Endothelial cell of umbilical vein (primary cell): Measurements from ENCODE around the gene VRK1. TPM values are rescaled to one million over a fixed set of nuclear protein-coding genes. Genes with fewer than 3 reads are reported as not detected.

ENCODE experiments used
- BruUV-seq: library from RNA; stranded (reverse); fragments of 400-500 nt; replicated peaks from 2 replicates; lab custom pipeline; 2021; lab: Mats Ljungman, UMichigan
- CTCF ChIA-PET: fragments of 300-600, 350-600 bp; sonication (Branson Sonifier 250); formaldehyde crosslinking; loops from one replicate; lab custom pipeline; 2021; ENCODE audit warnings: antibody characterized with exemption, inconsistent platforms; lab: Charles Lee
- POLR2A ChIA-PET: fragments of 300-600, 350-600 bp; sonication (Branson Sonifier 250); formaldehyde crosslinking; loops from one replicate; lab custom pipeline; 2021; ENCODE audit warnings: antibody characterized with exemption, inconsistent platforms; lab: Charles Lee
- DNase-seq: peaks from one replicate; pipeline ENCODE4 v3.0.0-alpha.2; 2011; ENCODE audit warnings: low read depth, low spot score
- FAIRE-seq: peaks from 2 replicates; lab custom pipeline; 2011; peaks lifted over from hg19 to GRCh38; lab: Jason Lieb, UNC
- H2AFZ ChIP-seq: 2 replicates; pipeline ENCODE4 v1.6.0; 2012; ENCODE audit warnings: low read depth, low read length, control low read depth, inconsistent platforms
- H3K27ac ChIP-seq: 2 replicates; pipeline ENCODE4 v1.5.1; 2011; ENCODE audit warnings: low read depth, mild to moderate bottlenecking, control low read depth, low read length, moderate library complexity; ENCODE audit not compliant: insufficient read depth
- H3K27me3 ChIP-seq, 2 experiments: 2 replicates each; pipeline versions ENCODE4 v1.6.0 to v1.6.1; 2011; ENCODE audit warnings: low read length in 2 of 2, mixed read lengths in 1 of 2; ENCODE audit not compliant: control insufficient read depth in 2 of 2, insufficient read depth in 2 of 2
- H3K36me3 ChIP-seq, 2 experiments: 2 replicates in 1 of 2; 3 replicates in 1 of 2; pipeline ENCODE4 v1.5.1; 2011; ENCODE audit warnings: low read length in 2 of 2, mild to moderate bottlenecking in 1 of 2, moderate library complexity in 1 of 2; ENCODE audit not compliant: control insufficient read depth in 2 of 2, insufficient read depth in 2 of 2; ENCODE audit errors: extremely low read depth in 1 of 2
- H3K4me1 ChIP-seq: 3 replicates; pipeline ENCODE4 v1.5.1; 2011; ENCODE audit warnings: mild to moderate bottlenecking, low read length; ENCODE audit not compliant: control insufficient read depth, insufficient read depth; ENCODE audit errors: extremely low read depth
- H3K4me2 ChIP-seq: 2 replicates; pipeline ENCODE4 v1.6.1; 2011; ENCODE audit warnings: low read length, control low read depth, mixed read lengths; ENCODE audit not compliant: insufficient read depth
- H3K4me3 ChIP-seq, 3 experiments: fragments of 200-600 bp in 1 of 3; sonication (generic), shearing (Covaris generic) in 1 of 3; replicated peaks in 1 of 3; 2 replicates each; pipeline ENCODE4 v1.5.1; 2011 to 2016; ENCODE audit warnings: control low read depth in 3 of 3, low read length in 3 of 3, mild to moderate bottlenecking in 2 of 3, inconsistent platforms in 1 of 3, low read depth in 1 of 3, moderate library complexity in 1 of 3; ENCODE audit not compliant: insufficient read depth in 1 of 3
- H3K79me2 ChIP-seq: 2 replicates; pipeline ENCODE4 v1.6.0; 2012; ENCODE audit warnings: low read length, inconsistent platforms; ENCODE audit not compliant: control insufficient read depth, insufficient read depth
- H3K9ac ChIP-seq: replicated peaks from 2 replicates; pipeline ENCODE3; 2011; ENCODE audit warnings: low read length, control low read depth; ENCODE audit not compliant: insufficient read depth; ENCODE audit errors: extremely low read depth
- H3K9me1 ChIP-seq: replicated peaks from 3 replicates; pipeline ENCODE4 v1.6.0; 2011; ENCODE audit warnings: mild to moderate bottlenecking, low read length; ENCODE audit not compliant: control insufficient read depth, insufficient read depth; ENCODE audit errors: extremely low read depth
- H3K9me3 ChIP-seq: replicated peaks from 2 replicates; pipeline ENCODE4 v1.5.1; 2012; ENCODE audit warnings: low read length, inconsistent platforms; ENCODE audit not compliant: control insufficient read depth, insufficient read depth
- H4K20me1 ChIP-seq: replicated peaks from 2 replicates; pipeline ENCODE3; 2011; ENCODE audit warnings: mild to moderate bottlenecking, low read length; ENCODE audit not compliant: control insufficient read depth, insufficient read depth; ENCODE audit errors: extremely low read depth
- EZH2 ChIP-seq: IDR thresholded peaks from 2 replicates; pipeline ENCODE4 v1.6.1; 2012; ENCODE audit warnings: borderline replicate concordance, low read depth, mild to moderate bottlenecking, moderate library complexity, low read length, inconsistent platforms; ENCODE audit not compliant: severe bottlenecking
- FOS ChIP-seq: IDR thresholded peaks from 2 replicates; pipeline ENCODE4 v1.6.1; 2011; ENCODE audit warnings: mild to moderate bottlenecking, low read length, moderate library complexity, borderline replicate concordance; ENCODE audit not compliant: insufficient read depth
- GATA2 ChIP-seq: IDR thresholded peaks from 2 replicates; pipeline ENCODE4 v1.7.0; 2011; ENCODE audit warnings: low read depth, mild to moderate bottlenecking, moderate library complexity, mixed read lengths, low read length; ENCODE audit not compliant: insufficient read length, insufficient read depth
- JUN ChIP-seq: IDR thresholded peaks from 2 replicates; pipeline ENCODE4 v1.6.1; 2011; ENCODE audit warnings: borderline replicate concordance, low read depth; ENCODE audit not compliant: insufficient read length, insufficient read depth
- MAX ChIP-seq: IDR thresholded peaks from 2 replicates; pipeline ENCODE4 v1.6.1; 2011; ENCODE audit not compliant: insufficient read depth, insufficient read length
- MYC ChIP-seq: IDR thresholded peaks from one replicate; pipeline ENCODE4 v1.6.1; 2011; ENCODE audit warnings: mild to moderate bottlenecking, low read depth, low read length
- POLR2A ChIP-seq: IDR thresholded peaks from 2 replicates; pipeline ENCODE4 v1.6.1; 2012; ENCODE audit warnings: low read depth, mild to moderate bottlenecking, control low read depth, low read length
- POLR2AphosphoS5 ChIP-seq: IDR thresholded peaks from 2 replicates; pipeline ENCODE4 v1.6.1; 2012; ENCODE audit warnings: low read depth, mild to moderate bottlenecking, control low read depth, low read length, moderate library complexity; ENCODE audit not compliant: insufficient read depth
- dilution Hi-C: fragments of 300-500 bp; cut with MboI; formaldehyde crosslinking; loops from one replicate; pipeline ENCODE4 v1.15.0; 2019; ENCODE audit warnings: low sequenced_read_pairs; ENCODE audit not compliant: extremely low pct_ligation_motif_present
- intact Hi-C: fragments of 100-400 bp; cut with micrococcal nuclease; formaldehyde crosslinking; loops from one replicate; pipeline ENCODE4 v1.10.0; 2022
- polyA plus RNA-seq, 4 experiments: library from polyadenylated mRNA; depleted of rRNA in 3 of 4; stranded (reverse) in 3 of 4; unstranded in 1 of 4; fragments of >200 nt; gene quantifications; 2 replicates each; pipeline versions ENCODE4 v1.2.1 to v1.2.3, GENCODE V29; 2011 to 2012; ENCODE audit warnings: missing spikeins in 1 of 4
- total RNA-seq: library from RNA; stranded (reverse); gene quantifications from 2 replicates; pipeline ENCODE4 v1.2.3, GENCODE V29; 2021
- TF ChIP-seq, protein P1 (sequence below), 2 donors: IDR thresholded peaks; 1 replicate in 1 of 2; 2 replicates in 1 of 2; pipeline ENCODE4 v1.5.1; 2011; ENCODE audit warnings: low read length in 2 of 2, mild to moderate bottlenecking in 2 of 2, moderate library complexity in 2 of 2, control low read depth in 1 of 2, inconsistent platforms in 1 of 2, low read depth in 1 of 2; ENCODE audit not compliant: insufficient read depth in 1 of 2; ENCODE audit errors: extremely low read depth in 1 of 2

VRK1 gene
- total and polyA plus RNA-seq, 2 donors (not counting 3 experiments of a cell fraction or from before 2014, with no cell fraction given): 7.1 to 31.7 TPM

- Histone ChIP-seq H3K4me3 (no peak overlapping the region), H3K27ac (no peak overlapping the region), H3K36me3 (no peaks in the 10 kb centered on the region), H3K9me3 (no peaks in the 10 kb centered on the region), H3K79me2 (no peaks in the 10 kb centered on the region), H2AFZ (no peak overlapping the region), H3K4me2 (no peak overlapping the region), H4K20me1 (no peaks in the 10 kb centered on the region), H3K9ac (no peak overlapping the region), H3K4me1 (no peaks in the 10 kb centered on the region), H3K27me3 (no peaks in the 10 kb centered on the region), H3K9me1 (no peaks in the 10 kb centered on the region)
- BruUV-seq: no TSS peak
- TF ChIP-seq POLR2A (no peak), MAX (no peak), GATA2 (no peak), POLR2AphosphoS5 (no peak), JUN (no peak), FOS (no peak), EZH2 (no peak), MYC (no peak)
- TF ChIP-seq, protein P1, sequence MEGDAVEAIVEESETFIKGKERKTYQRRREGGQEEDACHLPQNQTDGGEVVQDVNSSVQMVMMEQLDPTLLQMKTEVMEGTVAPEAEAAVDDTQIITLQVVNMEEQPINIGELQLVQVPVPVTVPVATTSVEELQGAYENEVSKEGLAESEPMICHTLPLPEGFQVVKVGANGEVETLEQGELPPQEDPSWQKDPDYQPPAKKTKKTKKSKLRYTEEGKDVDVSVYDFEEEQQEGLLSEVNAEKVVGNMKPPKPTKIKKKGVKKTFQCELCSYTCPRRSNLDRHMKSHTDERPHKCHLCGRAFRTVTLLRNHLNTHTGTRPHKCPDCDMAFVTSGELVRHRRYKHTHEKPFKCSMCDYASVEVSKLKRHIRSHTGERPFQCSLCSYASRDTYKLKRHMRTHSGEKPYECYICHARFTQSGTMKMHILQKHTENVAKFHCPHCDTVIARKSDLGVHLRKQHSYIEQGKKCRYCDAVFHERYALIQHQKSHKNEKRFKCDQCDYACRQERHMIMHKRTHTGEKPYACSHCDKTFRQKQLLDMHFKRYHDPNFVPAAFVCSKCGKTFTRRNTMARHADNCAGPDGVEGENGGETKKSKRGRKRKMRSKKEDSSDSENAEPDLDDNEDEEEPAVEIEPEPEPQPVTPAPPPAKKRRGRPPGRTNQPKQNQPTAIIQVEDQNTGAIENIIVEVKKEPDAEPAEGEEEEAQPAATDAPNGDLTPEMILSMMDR (IDR thresholded peaks at IDR 0.05; ENCODE audit: extremely low read depth in 1 of 2, insufficient read depth in 1 of 2, low read depth in 1 of 2, low read length in 2 of 2): no peak
- dilution Hi-C loops: no loop called here
- FAIRE-seq (no peak), DNase-seq (no peak)
- ChIA-PET CTCF (no interaction called here), POLR2A (no interaction called here)
- intact Hi-C loops: no loop called here
These were observed 128.8 kb downstream of the VRK1 start for GRCh38 chr14:96926001-96926400.
